Measurements from ENCODE around the gene SLC38A6. TPM values are rescaled to one million over a fixed set of nuclear protein-coding genes. Genes with fewer than 3 reads are reported as not detected.
"Not testable (repeated sequence)": the region's sequence is repeated elsewhere in the genome, so short reads cannot be mapped to it uniquely, and the experiment has no call there.

SLC38A6 gene
- polyA plus RNA-seq, 1 experiment = 57.3 TPM

DNA sequence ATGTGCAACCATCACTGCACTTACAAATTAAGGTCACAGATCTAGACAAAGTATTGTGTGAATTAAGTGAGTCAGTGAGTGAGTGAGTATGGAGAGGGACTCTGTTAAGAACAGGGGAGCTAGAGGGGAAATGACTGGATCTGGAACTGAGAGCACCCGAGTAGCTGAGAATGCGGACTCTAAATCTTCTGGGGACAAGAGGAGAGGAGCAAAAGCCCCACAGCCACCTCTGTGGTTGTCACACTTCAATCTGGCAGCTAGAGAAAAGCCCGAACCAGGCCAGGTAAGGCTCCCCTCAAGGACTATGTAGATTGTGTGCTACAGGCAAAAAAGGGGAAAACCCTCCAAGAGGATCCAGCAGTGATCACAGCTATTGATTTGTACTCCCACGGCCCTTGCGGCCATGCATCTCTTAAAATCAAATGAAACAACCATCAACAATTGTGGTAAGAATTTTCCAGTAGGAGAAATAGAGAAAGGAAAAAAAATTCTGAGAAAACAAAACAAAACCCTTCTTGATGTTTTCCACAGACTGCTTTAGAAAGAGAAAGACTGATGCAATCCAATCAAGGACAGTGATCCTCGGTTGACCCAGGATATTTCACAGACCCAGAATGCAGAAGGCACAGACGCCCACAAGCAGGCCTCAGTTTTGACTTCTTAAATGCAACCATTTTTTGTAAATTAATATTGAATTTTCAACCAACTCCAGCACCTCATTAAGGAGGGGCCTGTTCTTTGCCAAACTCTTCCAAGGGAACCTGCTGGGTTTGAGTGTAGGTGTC lies 109.6 kb downstream of the SLC38A6 start:
- ChIA-PET POLR2A (no interaction called here), CTCF (interaction anchor here (1.1 kb wide), 1 partner anchor 163 kb away, joined by 3 read pairs; no protein-coding TSS in a partner anchor)
- Histone ChIP-seq H3K27me3 (ENCODE audit: control insufficient read depth, insufficient read depth, low read length) (no peaks in the 10 kb centered on the region), H3K4me3 (ENCODE audit: low read depth, low read length) (no peak overlapping the region), H3K27ac (ENCODE audit: low read depth, low read length) (peak overlapping the region; percentile 11), H3K9me3 (ENCODE audit: control insufficient read depth, insufficient read depth, low read length) (no peaks in the 10 kb centered on the region)
- TF ChIP-seq, protein P1, sequence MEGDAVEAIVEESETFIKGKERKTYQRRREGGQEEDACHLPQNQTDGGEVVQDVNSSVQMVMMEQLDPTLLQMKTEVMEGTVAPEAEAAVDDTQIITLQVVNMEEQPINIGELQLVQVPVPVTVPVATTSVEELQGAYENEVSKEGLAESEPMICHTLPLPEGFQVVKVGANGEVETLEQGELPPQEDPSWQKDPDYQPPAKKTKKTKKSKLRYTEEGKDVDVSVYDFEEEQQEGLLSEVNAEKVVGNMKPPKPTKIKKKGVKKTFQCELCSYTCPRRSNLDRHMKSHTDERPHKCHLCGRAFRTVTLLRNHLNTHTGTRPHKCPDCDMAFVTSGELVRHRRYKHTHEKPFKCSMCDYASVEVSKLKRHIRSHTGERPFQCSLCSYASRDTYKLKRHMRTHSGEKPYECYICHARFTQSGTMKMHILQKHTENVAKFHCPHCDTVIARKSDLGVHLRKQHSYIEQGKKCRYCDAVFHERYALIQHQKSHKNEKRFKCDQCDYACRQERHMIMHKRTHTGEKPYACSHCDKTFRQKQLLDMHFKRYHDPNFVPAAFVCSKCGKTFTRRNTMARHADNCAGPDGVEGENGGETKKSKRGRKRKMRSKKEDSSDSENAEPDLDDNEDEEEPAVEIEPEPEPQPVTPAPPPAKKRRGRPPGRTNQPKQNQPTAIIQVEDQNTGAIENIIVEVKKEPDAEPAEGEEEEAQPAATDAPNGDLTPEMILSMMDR (IDR thresholded peaks at IDR 0.05; ENCODE audit: low read depth, low read length) = no peak
- no peak for DNase-seq (ENCODE audit: low read depth, low spot score)

GRCh38 chr14:61091657-61092273 lies 110.7 kb downstream of the SLC38A6 start:
- Histone ChIP-seq H3K27me3 (ENCODE audit: control insufficient read depth, insufficient read depth, low read length) (no peaks in the 10 kb centered on the region), H3K9me3 (ENCODE audit: control insufficient read depth, insufficient read depth, low read length) (no peaks in the 10 kb centered on the region), H3K27ac (ENCODE audit: low read depth, low read length) (no peak overlapping the region), H3K4me3 (ENCODE audit: low read depth, low read length) (no peak overlapping the region)
- ChIA-PET POLR2A (no interaction called here), CTCF (interaction anchor here (1.1 kb wide), 1 partner anchor 162 kb away, joined by 3 read pairs; no protein-coding TSS in a partner anchor)
- no peak for DNase-seq (ENCODE audit: low read depth, low spot score)
- TF ChIP-seq, protein P1 (IDR thresholded peaks at IDR 0.05; ENCODE audit: low read depth, low read length) = no peak

DNA sequence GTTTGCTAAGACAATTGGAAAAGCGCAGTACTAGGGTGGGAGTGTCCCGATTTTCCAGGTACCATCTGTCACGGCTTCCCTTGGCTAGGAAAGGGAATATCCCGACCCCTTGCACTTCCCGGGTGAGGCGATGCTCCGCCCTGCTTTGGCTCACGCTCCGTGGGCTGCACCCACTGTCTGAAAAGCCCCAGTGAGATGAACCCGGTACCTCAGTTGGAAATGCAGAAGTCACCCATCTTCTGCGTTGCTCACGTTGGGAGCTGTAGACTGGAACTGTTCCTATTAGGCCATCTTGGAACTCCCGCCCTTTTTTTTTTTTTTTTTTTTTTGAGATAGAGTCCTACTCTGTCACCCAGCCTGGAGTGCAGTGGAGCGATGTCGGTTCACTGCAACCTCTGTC lies 117.1 kb downstream of the SLC38A6 start:
- H3K27me3 ChIP-seq (ENCODE audit: control insufficient read depth, insufficient read depth, low read length); H3K9me3 ChIP-seq (ENCODE audit: control insufficient read depth, insufficient read depth, low read length); DNase-seq (ENCODE audit: low read depth, low spot score); POLR2A ChIA-PET; H3K4me3 ChIP-seq (ENCODE audit: low read depth, low read length); H3K27ac ChIP-seq (ENCODE audit: low read depth, low read length): not testable (repeated sequence)
- CTCF ChIA-PET = interaction anchor here (0.6 kb wide), 1 partner anchor 472 kb away, joined by 4 read pairs; no protein-coding TSS in a partner anchor

DNA sequence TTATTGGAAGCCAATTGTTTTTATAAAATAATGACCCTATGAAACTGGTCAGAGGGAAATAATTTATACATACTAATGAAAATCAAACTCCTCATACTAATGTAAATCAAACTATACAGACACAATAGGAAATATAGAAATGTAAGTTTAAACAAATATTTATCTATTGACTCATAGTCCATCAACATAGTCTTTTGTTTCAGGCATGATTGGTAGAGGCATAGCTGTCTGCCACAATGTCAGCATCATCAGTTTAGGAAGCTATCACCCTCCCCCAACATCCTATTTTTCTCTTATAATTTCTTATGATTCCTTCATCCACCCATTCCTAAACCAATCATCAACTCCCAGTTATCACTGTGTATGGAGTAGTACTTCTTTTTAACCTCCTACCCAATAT lies 117.7 kb downstream of the SLC38A6 start:
- H3K9me3 ChIP-seq (ENCODE audit: control insufficient read depth, insufficient read depth, low read length) = peaks cover 10% of the 10 kb centered on the region
- DNase-seq (ENCODE audit: low read depth, low spot score) = no peak
- no peaks in the 10 kb centered on the region for H3K27me3 ChIP-seq (ENCODE audit: control insufficient read depth, insufficient read depth, low read length)
- TF ChIP-seq, protein P1 (IDR thresholded peaks at IDR 0.05; ENCODE audit: low read depth, low read length) = no peak
- POLR2A ChIA-PET = interaction anchor here (1.2 kb wide), 1 partner anchor 153 kb away, joined by 5 read pairs; no protein-coding TSS in a partner anchor
- no peak overlapping the region for H3K27ac ChIP-seq (ENCODE audit: low read depth, low read length)
- H3K4me3 ChIP-seq (ENCODE audit: low read depth, low read length) = no peak overlapping the region
- CTCF ChIA-PET = no interaction called here

GRCh38 chr14:61099216-61099835 lies 118.3 kb downstream of the SLC38A6 start:
- POLR2A ChIA-PET = interaction anchor here (1.2 kb wide), 1 partner anchor 152 kb away, joined by 5 read pairs; no protein-coding TSS in a partner anchor
- Histone ChIP-seq H3K9me3 (ENCODE audit: control insufficient read depth, insufficient read depth, low read length) (peaks cover 10% of the 10 kb centered on the region), H3K27me3 (ENCODE audit: control insufficient read depth, insufficient read depth, low read length) (no peaks in the 10 kb centered on the region), H3K4me3 (ENCODE audit: low read depth, low read length) (no peak overlapping the region), H3K27ac (ENCODE audit: low read depth, low read length) (no peak overlapping the region)
- TF ChIP-seq, protein P1 (IDR thresholded peaks at IDR 0.05; ENCODE audit: low read depth, low read length) = no peak
- peak; percentile 43 for DNase-seq (ENCODE audit: low read depth, low spot score)
- CTCF ChIA-PET = no interaction called here
